Subcutaneous adipose tissue (tissue), 4 donors: Measurements from ENCODE around the gene NEFH. TPM values are rescaled to one million over a fixed set of nuclear protein-coding genes. Genes with fewer than 3 reads are reported as not detected.

Source experiments
- total RNA-seq, 4 donors: library from RNA; depleted of rRNA; stranded (reverse); fragments of >200 nt; gene quantifications; one replicate each; pipeline ENCODE4 v1.1.0, GENCODE V29; 2016
- TF ChIP-seq, protein P1 (sequence below): fragments of 450-650 bp; IDR thresholded peaks from one replicate; pipeline ENCODE4 v1.5.1; 2016; ENCODE audit warnings: low read depth, mild to moderate bottlenecking, control low read depth, antibody characterized with exemption, moderate library complexity

The NEFH gene
- total RNA-seq, 4 donors from 2014 or later: 0.19 to 0.66 (median 0.41) TPM

GRCh38 chr22:29530716-29531115 is 50.7 kb downstream of the NEFH start:
- TF ChIP-seq, protein P1, sequence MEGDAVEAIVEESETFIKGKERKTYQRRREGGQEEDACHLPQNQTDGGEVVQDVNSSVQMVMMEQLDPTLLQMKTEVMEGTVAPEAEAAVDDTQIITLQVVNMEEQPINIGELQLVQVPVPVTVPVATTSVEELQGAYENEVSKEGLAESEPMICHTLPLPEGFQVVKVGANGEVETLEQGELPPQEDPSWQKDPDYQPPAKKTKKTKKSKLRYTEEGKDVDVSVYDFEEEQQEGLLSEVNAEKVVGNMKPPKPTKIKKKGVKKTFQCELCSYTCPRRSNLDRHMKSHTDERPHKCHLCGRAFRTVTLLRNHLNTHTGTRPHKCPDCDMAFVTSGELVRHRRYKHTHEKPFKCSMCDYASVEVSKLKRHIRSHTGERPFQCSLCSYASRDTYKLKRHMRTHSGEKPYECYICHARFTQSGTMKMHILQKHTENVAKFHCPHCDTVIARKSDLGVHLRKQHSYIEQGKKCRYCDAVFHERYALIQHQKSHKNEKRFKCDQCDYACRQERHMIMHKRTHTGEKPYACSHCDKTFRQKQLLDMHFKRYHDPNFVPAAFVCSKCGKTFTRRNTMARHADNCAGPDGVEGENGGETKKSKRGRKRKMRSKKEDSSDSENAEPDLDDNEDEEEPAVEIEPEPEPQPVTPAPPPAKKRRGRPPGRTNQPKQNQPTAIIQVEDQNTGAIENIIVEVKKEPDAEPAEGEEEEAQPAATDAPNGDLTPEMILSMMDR: no peak

- TF ChIP-seq, protein P1: no peak
These were observed 51.4 kb downstream of the NEFH start for GRCh38 chr22:29531419-29531818.

DNA sequence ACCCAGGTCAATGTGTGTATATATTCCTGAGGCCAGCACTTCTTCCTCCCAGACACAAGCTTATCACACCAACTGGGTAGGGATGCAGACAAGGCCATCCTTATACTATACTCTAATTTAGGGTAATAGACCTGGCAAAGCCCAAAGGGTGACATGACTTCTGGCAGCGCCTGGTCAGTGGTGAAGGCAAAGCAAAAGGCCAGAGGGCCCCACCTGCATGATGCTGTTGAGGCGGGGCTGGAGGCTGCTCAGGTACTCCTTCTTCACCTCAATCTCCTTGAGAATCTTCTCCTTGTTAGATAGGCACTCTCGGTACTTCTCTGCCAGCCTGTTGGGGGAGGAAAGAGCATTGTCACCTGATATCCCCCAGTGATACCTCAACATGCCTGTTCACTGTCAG is 56.4 kb downstream of the NEFH start:
- TF ChIP-seq, protein P1: no peak

DNA sequence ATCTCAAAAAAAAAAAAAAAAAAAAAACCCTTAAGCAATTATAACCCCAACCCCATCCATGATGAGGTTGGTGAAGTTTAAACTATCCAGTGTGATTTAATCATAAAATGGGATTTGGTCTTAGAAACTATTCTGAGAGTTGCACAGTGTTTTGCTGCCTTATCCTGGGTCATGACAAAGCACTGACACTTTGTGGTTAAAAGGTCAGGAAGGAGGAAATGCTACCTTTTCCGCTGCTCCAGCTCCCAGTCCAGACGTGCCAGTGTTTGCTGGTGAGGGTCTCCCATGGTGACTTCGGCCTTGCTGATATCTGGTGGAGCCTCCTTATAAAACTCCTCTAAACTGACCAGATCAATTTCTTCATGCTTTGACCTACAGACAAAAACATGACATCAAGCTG is 59.1 kb downstream of the NEFH start:
- TF ChIP-seq, protein P1: no peak

Other genes with a start within 250 kb of the NEFH start
- gene RHBDD3, start 212.2 kb upstream of the NEFH start, total RNA-seq: 10 to 100 TPM in 3 of 4 donors, 1 to 10 TPM in 1; 7.3 to 32.0 (median 14.2) TPM
- 100 to 1,000 TPM; 132 to 179 (median 168) TPM for gene EWSR1, start 211.9 kb upstream of the NEFH start, total RNA-seq
- 10 to 100 TPM in 2 of 4 donors, 1 to 10 TPM in 2; 7.5 to 31.6 (median 10.3) TPM for gene GAS2L1, start 173.6 kb upstream of the NEFH start, total RNA-seq
- 1 to 10 TPM in 2 of 4 donors, under 1 TPM in 2; 0.38 to 2.2 (median 1.1) TPM for gene RASL10A, start 164.5 kb upstream of the NEFH start, total RNA-seq
- 10 to 100 TPM; 49.7 to 81.1 (median 60.1) TPM for gene AP1B1, start 91.6 kb upstream of the NEFH start, total RNA-seq
- gene RFPL1, start 41.6 kb upstream of the NEFH start, total RNA-seq: not detected
- gene THOC5, start 73.5 kb downstream of the NEFH start, total RNA-seq: 10 to 100 TPM; 26.9 to 55.8 (median 46.2) TPM
- 10 to 100 TPM in 1 of 4 donors, 1 to 10 TPM in 3; 2.3 to 10.0 (median 6.4) TPM for gene NIPSNAP1, start 100.9 kb downstream of the NEFH start, total RNA-seq
- 10 to 100 TPM; 18.9 to 28.6 (median 20.7) TPM for gene NF2, start 123.4 kb downstream of the NEFH start, total RNA-seq
- not detected for gene CABP7, start 239.8 kb downstream of the NEFH start, total RNA-seq